Measurements from ENCODE around the gene MAPK12.

MAPK12 gene

GRCh38 chr22:50226875-50227165 lies 34.7 kb downstream of the MAPK12 start:
- no peak for DNase-seq

- DNase-seq: no peak
Observed at GRCh38 chr22:50226063-50226874, 35.2 kb downstream of the MAPK12 start.

GRCh38 chr22:50225200-50225969 lies 36.1 kb downstream of the MAPK12 start:
- no peak for DNase-seq

GRCh38 chr22:50224071-50224470 lies 37.4 kb downstream of the MAPK12 start:
- no peak for DNase-seq

- DNase-seq: no peak
Observed at GRCh38 chr22:50222508-50222907, 39.0 kb downstream of the MAPK12 start.

GRCh38 chr22:50221410-50222300 lies 39.8 kb downstream of the MAPK12 start:
- DNase-seq: no peak

GRCh38 chr22:50220603-50221409 lies 40.7 kb downstream of the MAPK12 start:
- no peak for DNase-seq

- no peak for DNase-seq
Observed at GRCh38 chr22:50219800-50220602, 41.5 kb downstream of the MAPK12 start.

GRCh38 chr22:50218996-50219727 lies 42.3 kb downstream of the MAPK12 start:
- DNase-seq: peak in 1 of 2 donors; percentile 32

- no peak for DNase-seq
Observed at GRCh38 chr22:50218153-50218995, 43.1 kb downstream of the MAPK12 start.

GRCh38 chr22:50217543-50218152 lies 43.8 kb downstream of the MAPK12 start:
- no peak for DNase-seq

- DNase-seq: no peak
Observed at GRCh38 chr22:50216684-50217520, 44.6 kb downstream of the MAPK12 start.

GRCh38 chr22:50216055-50216683 lies 45.3 kb downstream of the MAPK12 start:
- no peak for DNase-seq

GRCh38 chr22:50215297-50216054 lies 46.0 kb downstream of the MAPK12 start:
- DNase-seq: no peak

GRCh38 chr22:50213263-50213662 lies 48.2 kb downstream of the MAPK12 start:
- no peak for DNase-seq

- no peak for DNase-seq
Observed at GRCh38 chr22:50211147-50211546, 50.3 kb downstream of the MAPK12 start.
